HG02852 (cell line): ENCODE results near the gene HCST.

Experiments used
- ATAC-seq: cut with Tn5 transposase; IDR thresholded peaks from one replicate; pipeline ENCODE4 v1.9.1; 2021; ENCODE audit warnings: mild to moderate bottlenecking, moderate library complexity; ENCODE audit not compliant: unreplicated experiment

HCST gene

DNA sequence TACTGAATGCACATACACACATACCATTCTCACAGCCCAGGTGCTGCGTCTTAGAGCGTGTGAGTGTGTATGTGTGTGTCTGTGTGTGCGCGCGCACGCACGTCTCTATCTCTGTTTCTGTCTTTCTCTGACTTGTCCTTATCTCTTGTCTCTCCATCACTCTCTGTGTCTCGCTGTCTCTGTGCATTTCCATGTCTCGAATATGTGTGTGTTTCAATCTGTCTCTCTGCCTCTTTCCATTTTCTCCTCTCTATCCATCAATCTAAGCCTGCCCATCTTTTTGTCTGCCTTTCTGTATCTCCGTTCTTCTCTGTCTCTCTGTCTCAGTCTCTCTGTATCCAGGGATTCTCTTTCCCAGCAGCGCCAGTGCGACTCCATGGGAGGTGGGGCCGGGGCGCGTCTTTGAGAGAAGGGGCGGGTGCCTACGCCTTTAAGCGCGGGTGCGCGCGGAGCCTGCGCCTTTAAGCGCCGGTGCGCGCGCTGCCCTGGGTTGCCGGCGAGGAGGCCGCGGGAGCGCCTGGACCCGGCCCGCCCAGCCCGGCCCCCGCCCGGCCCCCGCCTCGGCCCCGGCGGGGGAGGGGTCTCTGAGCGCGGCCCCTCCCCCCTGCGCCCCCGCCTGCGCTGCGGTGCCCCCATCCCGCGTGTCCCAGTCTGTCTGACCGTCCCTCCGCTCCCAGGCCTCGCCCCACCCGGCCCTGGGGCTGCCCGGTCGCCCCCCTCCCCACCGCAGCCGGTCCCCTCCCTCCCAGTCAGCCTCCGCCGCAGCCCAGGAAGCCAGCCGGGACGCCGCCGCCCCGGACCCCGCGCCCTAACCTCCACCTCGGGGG, 33.8 kb downstream of the HCST start, which contains the start of gene LRFN3:
Gene LRFN3 (plus strand): TSS at position 464 of the 827 bp plus-strand sequence. CDS start 3,052 bp downstream, outside the sequence.
- no peak for ATAC-seq

DNA sequence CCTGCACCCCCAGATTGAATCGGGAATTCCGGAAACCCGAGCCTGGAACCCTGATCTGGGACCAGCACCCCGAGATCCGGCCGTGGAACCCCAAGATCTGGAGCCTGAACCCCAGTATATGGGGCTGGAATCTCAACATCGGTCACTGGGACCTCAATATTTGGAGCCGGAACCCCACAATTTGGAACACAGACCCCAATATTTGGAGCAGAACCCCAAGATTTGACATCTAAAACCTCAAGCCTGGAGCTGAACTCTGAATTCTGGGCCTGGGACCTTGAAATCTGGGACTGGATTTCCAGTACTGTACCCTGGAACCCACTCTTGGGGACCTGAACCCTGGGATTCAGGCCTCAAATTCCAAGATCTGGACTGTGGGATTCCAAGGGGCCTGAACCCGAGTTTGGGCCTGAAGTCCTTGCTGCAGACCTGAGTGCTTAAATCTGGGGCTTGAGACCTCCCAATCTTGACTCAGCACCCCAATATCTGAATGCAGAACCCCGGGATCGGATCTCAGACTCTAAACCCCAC, 34.5 kb downstream of the HCST start:
- no peak for ATAC-seq

GRCh38 chr19:35937345-35938281, 35.3 kb downstream of the HCST start:
- ATAC-seq = no peak

- ATAC-seq = no peak
These were observed 36.2 kb downstream of the HCST start for GRCh38 chr19:35938282-35939224.

GRCh38 chr19:35939307-35940077, 37.2 kb downstream of the HCST start:
- no peak for ATAC-seq

DNA sequence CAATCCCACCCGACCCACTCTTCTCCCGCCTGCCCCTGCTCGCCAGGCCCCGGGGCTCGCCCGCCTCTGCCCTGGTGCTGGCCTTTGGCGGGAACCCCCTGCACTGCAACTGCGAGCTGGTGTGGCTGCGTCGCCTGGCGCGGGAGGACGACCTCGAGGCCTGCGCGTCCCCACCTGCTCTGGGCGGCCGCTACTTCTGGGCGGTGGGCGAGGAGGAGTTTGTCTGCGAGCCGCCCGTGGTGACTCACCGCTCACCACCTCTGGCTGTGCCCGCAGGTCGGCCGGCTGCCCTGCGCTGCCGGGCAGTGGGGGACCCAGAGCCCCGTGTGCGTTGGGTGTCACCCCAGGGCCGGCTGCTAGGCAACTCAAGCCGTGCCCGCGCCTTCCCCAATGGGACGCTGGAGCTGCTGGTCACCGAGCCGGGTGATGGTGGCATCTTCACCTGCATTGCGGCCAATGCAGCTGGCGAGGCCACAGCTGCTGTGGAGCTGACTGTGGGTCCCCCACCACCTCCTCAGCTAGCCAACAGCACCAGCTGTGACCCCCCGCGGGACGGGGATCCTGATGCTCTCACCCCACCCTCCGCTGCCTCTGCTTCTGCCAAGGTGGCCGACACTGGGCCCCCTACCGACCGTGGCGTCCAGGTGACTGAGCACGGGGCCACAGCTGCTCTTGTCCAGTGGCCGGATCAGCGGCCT, 37.9 kb downstream of the HCST start:
- no peak for ATAC-seq

DNA sequence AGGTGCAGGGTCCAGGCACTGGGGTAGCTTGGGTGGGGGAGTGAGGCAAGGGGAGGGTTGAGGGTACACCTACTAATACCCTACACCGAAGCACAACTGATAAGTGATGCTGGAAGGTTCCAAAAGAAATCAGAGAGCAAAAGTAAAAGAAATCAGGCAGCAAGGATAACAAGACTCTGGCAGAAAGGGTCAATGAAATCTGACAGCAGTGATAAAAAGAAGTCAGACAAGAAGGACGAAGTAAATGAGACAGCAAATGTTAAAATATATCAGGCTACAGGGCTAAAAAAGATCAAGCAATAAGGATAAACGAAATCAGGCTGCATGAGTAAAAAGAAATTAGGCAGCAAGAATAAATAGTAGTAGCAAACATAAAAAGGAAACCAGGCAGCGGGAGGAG, 38.5 kb downstream of the HCST start:
- no peak for ATAC-seq

GRCh38 chr19:35942235-35942634, 39.9 kb downstream of the HCST start:
- ATAC-seq = no peak

GRCh38 chr19:35943321-35944301, 41.3 kb downstream of the HCST start:
- ATAC-seq = no peak

DNA sequence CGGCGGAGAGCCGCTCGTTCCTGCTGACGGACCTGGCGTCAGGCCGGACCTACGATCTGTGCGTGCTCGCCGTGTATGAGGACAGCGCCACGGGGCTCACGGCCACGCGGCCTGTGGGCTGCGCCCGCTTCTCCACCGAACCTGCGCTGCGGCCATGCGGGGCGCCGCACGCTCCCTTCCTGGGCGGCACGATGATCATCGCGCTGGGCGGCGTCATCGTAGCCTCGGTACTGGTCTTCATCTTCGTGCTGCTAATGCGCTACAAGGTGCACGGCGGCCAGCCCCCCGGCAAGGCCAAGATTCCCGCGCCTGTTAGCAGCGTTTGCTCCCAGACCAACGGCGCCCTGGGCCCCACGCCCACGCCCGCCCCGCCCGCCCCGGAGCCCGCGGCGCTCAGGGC, 42.2 kb downstream of the HCST start:
- no peak for ATAC-seq

- no peak for ATAC-seq
These were observed 42.9 kb downstream of the HCST start for GRCh38 chr19:35945121-35945790.

- no peak for ATAC-seq
These were observed 43.9 kb downstream of the HCST start for GRCh38 chr19:35946203-35946602.

GRCh38 chr19:35949131-35949530, 46.8 kb downstream of the HCST start:
- no peak for ATAC-seq
